ENCODE results near the gene ST8SIA4.

The ST8SIA4 gene

GRCh38 chr5:100828898-100829356, 74.2 kb downstream of the ST8SIA4 start:
- TF ChIP-seq TEAD4 (IDR thresholded peaks at IDR 0.05) (no peak), ZBTB7A (IDR thresholded peaks at IDR 0.05; ENCODE audit: low read depth) (no peak), FOXM1 (IDR thresholded peaks at IDR 0.05; ENCODE audit: borderline replicate concordance, low read depth) (no peak), EGR1 (IDR thresholded peaks at IDR 0.05) (no peak), TCF12 (IDR thresholded peaks at IDR 0.05; ENCODE audit: low read depth) (no peak), RAD21 (IDR thresholded peaks at IDR 0.05; ENCODE audit: low read depth) (no peak), CREB1 (IDR thresholded peaks at IDR 0.05; ENCODE audit: low read depth) (no peak), NFIC (IDR thresholded peaks at IDR 0.05) (no peak), CEBPB (IDR thresholded peaks at IDR 0.05) (no peak)
- TF ChIP-seq, protein P1, sequence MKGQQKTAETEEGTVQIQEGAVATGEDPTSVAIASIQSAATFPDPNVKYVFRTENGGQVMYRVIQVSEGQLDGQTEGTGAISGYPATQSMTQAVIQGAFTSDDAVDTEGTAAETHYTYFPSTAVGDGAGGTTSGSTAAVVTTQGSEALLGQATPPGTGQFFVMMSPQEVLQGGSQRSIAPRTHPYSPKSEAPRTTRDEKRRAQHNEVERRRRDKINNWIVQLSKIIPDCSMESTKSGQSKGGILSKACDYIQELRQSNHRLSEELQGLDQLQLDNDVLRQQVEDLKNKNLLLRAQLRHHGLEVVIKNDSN (IDR thresholded peaks at IDR 0.05) = no peak

DNA sequence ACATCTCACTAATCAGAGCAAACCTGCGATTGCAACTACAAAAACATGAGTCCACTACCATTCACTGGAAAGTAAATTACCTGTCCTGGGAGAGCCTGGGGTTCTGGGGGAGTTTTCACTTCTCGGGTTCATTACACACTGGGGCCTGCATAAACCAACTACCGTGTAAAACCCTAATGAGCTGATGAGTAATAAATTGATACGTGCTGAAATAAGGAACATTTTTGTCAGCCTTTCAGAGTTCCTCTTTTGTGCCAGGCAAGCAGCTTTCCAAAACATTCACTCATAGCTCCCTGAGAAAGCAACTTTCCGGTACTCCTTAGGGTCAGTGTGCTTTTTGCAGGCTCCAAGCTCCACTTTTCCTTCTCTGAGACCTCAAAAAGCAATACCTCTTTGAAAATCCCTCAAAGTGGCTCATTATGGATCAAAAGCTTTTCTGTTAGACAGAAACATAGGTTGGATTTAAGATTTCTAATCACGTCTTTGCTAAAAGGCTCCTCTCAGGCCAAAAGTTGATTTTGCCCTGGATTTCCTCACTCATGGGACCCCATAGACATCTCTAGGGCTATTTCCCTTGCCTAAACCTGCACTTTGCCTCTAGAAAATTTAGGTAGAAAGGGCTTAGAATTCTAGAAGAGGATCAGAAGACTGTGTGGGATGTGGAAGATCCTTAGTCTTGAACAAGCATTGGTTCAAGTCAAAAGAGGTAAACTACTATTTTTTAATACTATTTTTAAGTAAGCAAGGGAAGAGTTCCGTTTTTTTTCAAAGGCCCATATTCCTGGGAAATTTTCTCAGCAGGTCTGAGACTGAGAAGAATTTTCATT, 74.8 kb downstream of the ST8SIA4 start:
- TF ChIP-seq MAX (IDR thresholded peaks at IDR 0.05) = no peak

GRCh38 chr5:100827481-100827889, 75.6 kb downstream of the ST8SIA4 start:
- TF ChIP-seq RAD21 (IDR thresholded peaks at IDR 0.05; ENCODE audit: low read depth) = no peak
- no peak for TF ChIP-seq FOXM1 (IDR thresholded peaks at IDR 0.05; ENCODE audit: borderline replicate concordance, low read depth)
- TF ChIP-seq TAF1 (IDR thresholded peaks at IDR 0.05; ENCODE audit: low read depth) = no peak
- TF ChIP-seq EGR1 (IDR thresholded peaks at IDR 0.05) = no peak
- TF ChIP-seq EP300 (IDR thresholded peaks at IDR 0.05; ENCODE audit: borderline replicate concordance) = no peak

DNA sequence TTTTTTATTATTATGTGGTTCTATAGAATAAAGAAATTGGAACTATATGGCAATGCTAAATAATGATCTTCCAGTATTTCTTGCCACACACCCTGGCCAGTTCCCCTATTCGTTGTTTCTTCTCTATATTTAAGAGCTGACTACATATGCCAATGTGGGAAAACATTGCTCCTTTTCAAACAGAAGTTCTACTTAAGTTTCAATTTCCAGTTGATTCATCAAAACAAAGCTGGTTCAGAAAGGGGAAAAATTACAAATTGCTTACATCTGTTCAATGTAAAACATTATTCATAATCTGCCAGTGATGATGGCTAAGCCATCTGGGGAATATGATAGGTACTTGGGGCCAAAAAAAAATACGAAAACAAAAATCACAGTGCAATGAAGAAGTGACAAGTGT, 76.9 kb downstream of the ST8SIA4 start:
- TF ChIP-seq TAF1 (IDR thresholded peaks at IDR 0.05; ENCODE audit: low read depth) = no peak
- TF ChIP-seq TEAD4 (IDR thresholded peaks at IDR 0.05) = no peak
- TF ChIP-seq ZBTB7A (IDR thresholded peaks at IDR 0.05; ENCODE audit: low read depth) = no peak
- no peak for TF ChIP-seq EGR1 (IDR thresholded peaks at IDR 0.05)
- no peak for TF ChIP-seq CREB1 (IDR thresholded peaks at IDR 0.05; ENCODE audit: low read depth)
- TF ChIP-seq EP300 (IDR thresholded peaks at IDR 0.05; ENCODE audit: borderline replicate concordance) = no peak

GRCh38 chr5:100824635-100825034, 78.4 kb downstream of the ST8SIA4 start:
- TF ChIP-seq TAF1 (IDR thresholded peaks at IDR 0.05; ENCODE audit: low read depth) (no peak), FOXM1 (IDR thresholded peaks at IDR 0.05; ENCODE audit: borderline replicate concordance, low read depth) (no peak)

GRCh38 chr5:100823812-100824211, 79.3 kb downstream of the ST8SIA4 start:
- no peak for TF ChIP-seq FOXM1 (IDR thresholded peaks at IDR 0.05; ENCODE audit: borderline replicate concordance, low read depth)
- TF ChIP-seq RAD21 (IDR thresholded peaks at IDR 0.05; ENCODE audit: low read depth) = no peak
- TF ChIP-seq CREB1 (IDR thresholded peaks at IDR 0.05; ENCODE audit: low read depth) = no peak
- TF ChIP-seq NFIC (IDR thresholded peaks at IDR 0.05) = no peak
- no peak for TF ChIP-seq EGR1 (IDR thresholded peaks at IDR 0.05)
- TF ChIP-seq, protein P1 (IDR thresholded peaks at IDR 0.05) = no peak
- no peak for TF ChIP-seq TCF12 (IDR thresholded peaks at IDR 0.05; ENCODE audit: low read depth)
- TF ChIP-seq REST (IDR thresholded peaks at IDR 0.05; ENCODE audit: low read depth) = no peak
- no peak for TF ChIP-seq TAF1 (IDR thresholded peaks at IDR 0.05; ENCODE audit: low read depth)
- no peak for TF ChIP-seq MAX (IDR thresholded peaks at IDR 0.05)
- TF ChIP-seq YY1 (IDR thresholded peaks at IDR 0.05; ENCODE audit: low read depth) = no peak
- TF ChIP-seq CEBPB (IDR thresholded peaks at IDR 0.05) = no peak
- no peak for TF ChIP-seq TEAD4 (IDR thresholded peaks at IDR 0.05)
- no peak for TF ChIP-seq EP300 (IDR thresholded peaks at IDR 0.05; ENCODE audit: borderline replicate concordance)
- no peak for TF ChIP-seq ZBTB7A (IDR thresholded peaks at IDR 0.05; ENCODE audit: low read depth)

DNA sequence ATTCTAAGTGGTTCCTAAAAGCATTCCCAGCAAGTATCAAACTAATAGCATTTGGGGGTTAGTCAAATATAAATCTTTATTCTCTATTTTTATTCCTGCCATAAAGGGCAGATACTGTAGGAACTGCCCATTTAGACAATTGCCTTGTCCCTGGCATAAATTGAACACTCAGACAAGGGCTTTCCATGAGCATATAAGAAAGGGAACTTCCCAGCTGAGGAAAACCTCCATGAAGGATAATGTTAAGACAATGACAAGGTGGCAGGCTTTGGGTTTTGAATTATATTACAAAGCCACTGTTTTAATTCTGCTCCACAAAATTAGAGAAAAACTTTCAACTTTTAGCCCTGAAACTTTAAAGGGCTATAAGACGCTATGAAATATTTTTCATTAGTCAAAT, 81.3 kb downstream of the ST8SIA4 start:
- TF ChIP-seq REST (IDR thresholded peaks at IDR 0.05; ENCODE audit: low read depth) (no peak), MAX (IDR thresholded peaks at IDR 0.05) (no peak), EGR1 (IDR thresholded peaks at IDR 0.05) (no peak), NFIC (IDR thresholded peaks at IDR 0.05) (no peak), YY1 (IDR thresholded peaks at IDR 0.05; ENCODE audit: low read depth) (no peak), TCF12 (IDR thresholded peaks at IDR 0.05; ENCODE audit: low read depth) (no peak), ZBTB7A (IDR thresholded peaks at IDR 0.05; ENCODE audit: low read depth) (no peak), TAF1 (IDR thresholded peaks at IDR 0.05; ENCODE audit: low read depth) (no peak), EP300 (IDR thresholded peaks at IDR 0.05; ENCODE audit: borderline replicate concordance) (no peak), CREB1 (IDR thresholded peaks at IDR 0.05; ENCODE audit: low read depth) (no peak), CEBPB (IDR thresholded peaks at IDR 0.05) (no peak), FOXM1 (IDR thresholded peaks at IDR 0.05; ENCODE audit: borderline replicate concordance, low read depth) (no peak), TEAD4 (IDR thresholded peaks at IDR 0.05) (no peak), RAD21 (IDR thresholded peaks at IDR 0.05; ENCODE audit: low read depth) (no peak)
- TF ChIP-seq, protein P1 (IDR thresholded peaks at IDR 0.05) = no peak

All from Ishikawa (cell line).